Kidney (tissue), 14 donors: ENCODE data around the gene SUGCT. TPM values are rescaled to one million over a fixed set of nuclear protein-coding genes. Genes with fewer than 3 reads are reported as not detected.
"Not testable (repeated sequence)": the region's sequence is repeated elsewhere in the genome, so short reads cannot be mapped to it uniquely, and the experiment has no call there.

Experiments used
- DNase-seq, 5 donors: peaks; one replicate each; pipeline ENCODE4 v3.0.0-alpha.2; 2013 to 2020
- FAIRE-seq: peaks from 2 replicates; lab custom pipeline; 2012; peaks lifted over from hg19 to GRCh38; lab: Jason Lieb, UNC
- H3K27ac ChIP-seq, 2 donors: one replicate each; pipeline ENCODE4 v1.7.0; 2013; ENCODE audit warnings: low read depth in 2 of 2, low read length in 2 of 2, inconsistent platforms in 1 of 2
- H3K27me3 ChIP-seq: one replicate; pipeline ENCODE4 v1.7.1; 2013; ENCODE audit warnings: low read length, inconsistent platforms; ENCODE audit not compliant: control insufficient read depth, insufficient read depth
- H3K36me3 ChIP-seq, 3 donors: one replicate each; pipeline versions ENCODE4 v1.7.0 to v1.7.1; 2013; ENCODE audit warnings: low read length in 3 of 3, control low read depth in 1 of 3, inconsistent platforms in 1 of 3; ENCODE audit not compliant: insufficient read depth in 3 of 3, control insufficient read depth in 2 of 3
- H3K4me1 ChIP-seq, 3 donors: one replicate each; pipeline versions ENCODE4 v1.7.0 to v1.7.1; 2013; ENCODE audit warnings: low read length in 3 of 3, inconsistent platforms in 1 of 3, low read depth in 1 of 3; ENCODE audit not compliant: control insufficient read depth in 2 of 3, insufficient read depth in 2 of 3
- H3K4me3 ChIP-seq, 3 donors: one replicate each; pipeline versions ENCODE4 v1.7.0 to v1.8.1; 2013; ENCODE audit warnings: low read length in 3 of 3, control low read depth in 1 of 3, inconsistent platforms in 1 of 3
- H3K9ac ChIP-seq, 3 donors: one replicate each; pipeline versions ENCODE4 v1.7.0 to v1.7.1; 2013; ENCODE audit warnings: low read length in 3 of 3, control low read depth in 1 of 3, inconsistent platforms in 1 of 3
- H3K9me3 ChIP-seq, 3 donors: one replicate each; pipeline versions ENCODE4 v1.7.0 to v1.7.1; 2013; ENCODE audit warnings: low read length in 3 of 3, control low read depth in 1 of 3, inconsistent platforms in 1 of 3; ENCODE audit not compliant: control insufficient read depth in 2 of 3, insufficient read depth in 1 of 3
- intact Hi-C: fragments of 100-400 bp; cut with DNase I; formaldehyde crosslinking; loops from one replicate; pipeline ENCODE4 v1.11.1; 2022
- polyA plus RNA-seq: library from polyadenylated mRNA; stranded (reverse); fragments of 350-450 nt; fragmentation: Illumina TruSeq; extraction: RNeasy Lipid Tissue Mini Kit (QIAGEN cat#74804); gene quantifications from one replicate; pipeline ENCODE4 v1.2.3, GENCODE V29; 2014; ENCODE audit warnings: low read depth, low replicate concordance; ENCODE audit not compliant: insufficient read depth
- total RNA-seq: library from RNA; stranded (reverse); fragmentation: NEBNext Ultra II Directional; extraction: Animal tissue kit (Norgen Biotek cat#: 25700); gene quantifications from one replicate; pipeline ENCODE4 v1.2.1, GENCODE V29; 2021
- TF ChIP-seq, protein P1 (sequence below): IDR thresholded peaks from 3 replicates; pipeline ENCODE4 v1.5.1; 2012; ENCODE audit warnings: mild to moderate bottlenecking, moderate library complexity, borderline replicate concordance; ENCODE audit not compliant: insufficient read depth; ENCODE audit errors: extremely low read depth
- donor health status: control.
- donor health status: control.
- donor health status: control.
- donor health status: control.
- donor health status: control.
- donor health status: DM: yes; HTN: yes; CAD: no.
- donor health status: Normal renal cell carcinoma (clear cell type).

The SUGCT gene
- total and polyA plus RNA-seq, 2 donors from 2014 or later, result 7.6 to 45.1 TPM

- DNase-seq, result no peak
- TF ChIP-seq, protein P1, sequence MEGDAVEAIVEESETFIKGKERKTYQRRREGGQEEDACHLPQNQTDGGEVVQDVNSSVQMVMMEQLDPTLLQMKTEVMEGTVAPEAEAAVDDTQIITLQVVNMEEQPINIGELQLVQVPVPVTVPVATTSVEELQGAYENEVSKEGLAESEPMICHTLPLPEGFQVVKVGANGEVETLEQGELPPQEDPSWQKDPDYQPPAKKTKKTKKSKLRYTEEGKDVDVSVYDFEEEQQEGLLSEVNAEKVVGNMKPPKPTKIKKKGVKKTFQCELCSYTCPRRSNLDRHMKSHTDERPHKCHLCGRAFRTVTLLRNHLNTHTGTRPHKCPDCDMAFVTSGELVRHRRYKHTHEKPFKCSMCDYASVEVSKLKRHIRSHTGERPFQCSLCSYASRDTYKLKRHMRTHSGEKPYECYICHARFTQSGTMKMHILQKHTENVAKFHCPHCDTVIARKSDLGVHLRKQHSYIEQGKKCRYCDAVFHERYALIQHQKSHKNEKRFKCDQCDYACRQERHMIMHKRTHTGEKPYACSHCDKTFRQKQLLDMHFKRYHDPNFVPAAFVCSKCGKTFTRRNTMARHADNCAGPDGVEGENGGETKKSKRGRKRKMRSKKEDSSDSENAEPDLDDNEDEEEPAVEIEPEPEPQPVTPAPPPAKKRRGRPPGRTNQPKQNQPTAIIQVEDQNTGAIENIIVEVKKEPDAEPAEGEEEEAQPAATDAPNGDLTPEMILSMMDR, result no peak
- Histone ChIP-seq H3K27me3 (no peaks in the 10 kb centered on the region), H3K9ac (no peak overlapping the region), H3K9me3 (no peaks in the 10 kb centered on the region), H3K36me3 (no peaks in the 10 kb centered on the region), H3K27ac (no peak overlapping the region), H3K4me1 (no peaks in the 10 kb centered on the region), H3K4me3 (no peak overlapping the region)
- no peak for FAIRE-seq
- intact Hi-C loops, result no loop called here
Measured at GRCh38 chr7:40263752-40264390, 129.1 kb downstream of the SUGCT start.

- TF ChIP-seq, protein P1, result no peak
- Histone ChIP-seq H3K9ac (no peak overlapping the region), H3K36me3 (no peaks in the 10 kb centered on the region), H3K27ac (no peak overlapping the region), H3K4me3 (no peak overlapping the region), H3K27me3 (no peaks in the 10 kb centered on the region), H3K4me1 (no peaks in the 10 kb centered on the region), H3K9me3 (no peaks in the 10 kb centered on the region)
- no peak for FAIRE-seq
- DNase-seq, result no peak
- intact Hi-C loops, result no loop called here
Measured at GRCh38 chr7:40267583-40267982, 132.8 kb downstream of the SUGCT start.

GRCh38 chr7:40268810-40269209, 134.0 kb downstream of the SUGCT start:
- FAIRE-seq, H3K9me3 ChIP-seq, H3K36me3 ChIP-seq, H3K9ac ChIP-seq, DNase-seq, intact Hi-C loops, H3K4me1 ChIP-seq, H3K27ac ChIP-seq, H3K27me3 ChIP-seq, H3K4me3 ChIP-seq: not testable (repeated sequence)

GRCh38 chr7:40276061-40276460, 141.3 kb downstream of the SUGCT start:
- Histone ChIP-seq H3K36me3 (no peaks in the 10 kb centered on the region), H3K9ac (no peak overlapping the region), H3K27ac (no peak overlapping the region), H3K4me1 (no peaks in the 10 kb centered on the region), H3K9me3 (no peaks in the 10 kb centered on the region), H3K27me3 (no peaks in the 10 kb centered on the region), H3K4me3 (no peak overlapping the region)
- TF ChIP-seq, protein P1, result no peak
- no peak for DNase-seq
- no peak for FAIRE-seq
- intact Hi-C loops, result no loop called here
